CD4-positive, alpha-beta T cell treated with Interleukin-15 for 4 hours (primary cell): ENCODE data around the gene PPDPF.
"Not testable (repeated sequence)": the region's sequence is repeated elsewhere in the genome, so short reads cannot be mapped to it uniquely, and the experiment has no call there.

Source experiments
- DNase-seq: peaks from one replicate; pipeline ENCODE4 v3.0.0-alpha.2; 2020; ENCODE audit warnings: low spot score

The PPDPF gene

DNA sequence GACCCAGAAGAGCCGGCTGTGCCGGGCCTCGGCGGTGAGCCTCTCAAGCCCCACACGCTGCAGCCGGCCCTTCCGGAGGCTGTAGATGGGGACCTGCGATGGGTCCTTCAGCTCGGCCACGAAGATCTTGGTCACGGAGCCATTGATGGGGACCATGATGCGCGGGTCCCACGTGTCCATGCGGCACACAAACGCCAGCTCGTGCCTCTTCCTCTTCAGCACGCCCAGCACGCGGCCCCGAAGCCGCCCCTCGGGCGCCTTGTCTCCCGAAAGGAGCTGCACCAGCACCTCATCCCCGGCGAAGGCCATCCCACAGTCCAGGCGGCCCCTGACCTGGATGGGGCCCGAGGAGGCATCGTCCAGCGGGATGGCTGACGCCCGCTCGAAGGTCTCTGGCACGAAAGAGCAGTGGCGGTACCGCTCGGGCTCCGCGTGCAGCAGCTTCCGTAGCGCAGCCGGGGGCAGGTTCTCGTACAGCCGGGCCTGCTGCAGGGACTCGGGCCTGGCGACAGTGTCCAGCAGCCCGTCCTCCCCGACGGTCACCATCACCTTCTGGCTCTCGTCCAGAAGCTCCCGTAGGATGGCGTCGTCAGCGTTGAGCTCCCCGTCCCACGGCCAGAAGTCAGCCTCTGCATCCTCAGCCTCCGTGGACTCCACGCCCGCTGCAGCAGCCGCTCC, 44.6 kb downstream of the PPDPF start:
- no peak for DNase-seq

GRCh38 chr20:63565699-63566335, 45.3 kb downstream of the PPDPF start:
- no peak for DNase-seq

DNA sequence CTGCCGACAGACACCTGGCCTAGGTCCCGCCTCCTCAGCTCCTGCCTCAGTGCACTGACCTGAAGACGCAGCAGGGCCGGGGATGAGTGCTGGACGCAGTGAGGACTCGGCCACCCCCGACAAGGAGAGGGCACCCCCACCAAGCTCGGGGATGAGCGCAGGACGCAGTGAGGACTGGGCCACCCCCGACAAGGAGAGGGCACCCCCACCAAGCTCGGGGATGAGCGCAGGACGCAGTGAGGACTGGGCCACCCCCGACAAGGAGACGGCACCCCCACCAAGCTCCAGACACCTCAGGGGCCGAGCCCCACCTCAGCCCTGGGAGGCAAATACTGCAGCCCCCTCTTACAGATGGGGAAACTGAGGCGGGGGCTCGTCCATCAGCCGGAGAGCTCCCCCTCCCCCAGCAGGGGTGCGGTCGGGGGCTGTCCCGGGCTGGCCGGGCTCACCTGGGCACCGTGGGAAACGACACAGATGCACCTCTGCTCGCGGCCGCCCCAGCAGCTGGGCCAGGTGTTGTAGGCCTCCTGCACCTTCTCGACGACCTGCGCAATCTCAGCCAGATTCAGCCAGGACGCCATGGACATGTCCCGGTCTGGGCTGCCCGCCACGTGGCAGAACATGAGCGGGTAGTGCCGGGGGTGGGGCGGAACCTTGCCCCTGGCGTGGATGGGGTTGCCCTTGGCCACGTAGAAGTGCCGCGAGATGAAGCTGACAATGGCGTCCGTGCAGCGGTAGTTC, 46.0 kb downstream of the PPDPF start:
- DNase-seq, result no peak

- DNase-seq, result no peak
Observed at GRCh38 chr20:63567136-63567385, 46.5 kb downstream of the PPDPF start.

DNA sequence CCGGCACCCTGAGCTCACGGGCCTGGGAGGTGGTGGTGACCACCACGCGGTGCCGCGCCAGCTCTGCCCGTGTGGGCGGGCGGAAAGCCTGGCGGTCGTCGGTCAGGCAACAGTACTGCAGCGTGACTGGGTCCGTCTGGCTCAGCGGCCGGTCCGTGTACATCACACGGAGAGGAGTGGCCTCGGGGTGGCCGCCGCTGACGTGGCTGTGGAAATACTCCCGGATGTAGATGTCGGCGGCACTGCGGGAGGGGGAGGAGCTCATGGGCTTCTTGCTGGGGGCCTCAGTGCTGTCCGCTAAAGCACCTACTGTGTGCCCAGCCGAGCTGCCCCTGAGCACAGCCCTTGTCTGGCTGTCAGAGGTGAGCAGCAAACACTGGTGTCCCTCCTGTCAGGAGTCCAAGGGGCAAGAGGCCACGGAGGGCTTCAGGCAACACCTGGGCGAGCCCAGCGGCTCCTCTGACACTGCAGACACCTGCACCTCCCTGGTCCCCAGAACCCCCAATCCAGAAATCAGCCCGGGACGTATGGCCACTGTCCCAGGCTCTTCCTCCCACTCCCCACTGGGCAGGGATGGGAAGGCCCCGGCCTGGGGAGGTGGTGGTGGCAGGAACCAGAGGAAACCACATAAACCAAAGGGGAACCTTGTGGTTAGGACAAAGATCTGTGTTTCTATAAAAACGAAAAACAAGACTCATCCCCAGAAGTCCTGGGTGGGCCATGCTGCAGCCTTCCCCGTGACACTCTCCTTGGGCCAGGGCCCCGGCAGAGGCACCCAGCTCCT, 47.0 kb downstream of the PPDPF start:
- peak; percentile 53 for DNase-seq

GRCh38 chr20:63568170-63568981, 47.8 kb downstream of the PPDPF start:
- no peak for DNase-seq

DNA sequence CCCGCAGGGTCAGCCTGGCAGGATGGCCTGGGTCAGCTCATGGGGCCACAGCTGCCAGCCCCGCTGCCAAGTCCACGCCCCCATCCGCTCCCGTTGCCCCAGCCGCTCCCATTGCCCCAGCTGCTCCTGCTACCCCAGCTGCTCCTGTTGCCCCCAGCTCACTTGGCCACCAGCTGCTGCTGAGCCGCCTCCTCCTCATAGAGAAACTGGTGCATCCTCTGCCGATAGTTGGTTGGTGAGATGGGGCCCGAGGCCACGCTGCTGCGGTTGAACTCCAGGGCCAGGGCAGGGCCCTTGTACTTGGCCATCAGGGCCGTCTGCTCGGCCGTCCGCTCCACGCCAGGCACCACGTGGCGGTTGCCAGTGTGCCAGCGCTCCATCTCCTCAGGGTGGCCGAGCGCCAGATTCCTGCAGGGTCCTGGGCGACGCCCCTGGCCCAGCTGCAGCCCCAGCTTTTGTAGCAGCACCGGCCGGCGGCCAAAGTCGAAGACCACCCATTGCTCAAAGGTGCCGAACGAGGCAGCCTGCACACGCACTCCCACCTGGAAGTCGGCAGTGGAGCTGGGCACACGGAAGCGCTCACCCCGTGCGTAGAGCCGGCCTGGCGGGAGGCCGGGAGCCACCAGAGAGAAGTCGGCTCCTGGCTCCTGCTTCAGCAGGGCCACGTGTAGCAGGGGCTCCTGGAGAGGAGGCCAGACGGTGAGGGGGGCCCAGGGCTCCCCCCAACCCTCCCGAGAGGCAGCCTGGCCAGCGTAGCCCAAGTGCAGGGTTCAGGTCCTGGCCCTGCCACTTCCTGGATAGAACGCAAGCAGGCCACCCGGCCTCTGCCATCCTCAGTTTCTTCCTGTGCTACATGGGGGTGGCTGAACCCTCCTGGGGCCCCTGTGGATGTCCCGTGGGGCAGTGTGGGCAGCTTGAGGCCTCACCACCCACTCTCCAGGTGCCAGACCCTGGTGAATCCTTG, 48.7 kb downstream of the PPDPF start:
- no peak for DNase-seq

- DNase-seq, result no peak
Observed at GRCh38 chr20:63570281-63571086, 49.9 kb downstream of the PPDPF start.

DNA sequence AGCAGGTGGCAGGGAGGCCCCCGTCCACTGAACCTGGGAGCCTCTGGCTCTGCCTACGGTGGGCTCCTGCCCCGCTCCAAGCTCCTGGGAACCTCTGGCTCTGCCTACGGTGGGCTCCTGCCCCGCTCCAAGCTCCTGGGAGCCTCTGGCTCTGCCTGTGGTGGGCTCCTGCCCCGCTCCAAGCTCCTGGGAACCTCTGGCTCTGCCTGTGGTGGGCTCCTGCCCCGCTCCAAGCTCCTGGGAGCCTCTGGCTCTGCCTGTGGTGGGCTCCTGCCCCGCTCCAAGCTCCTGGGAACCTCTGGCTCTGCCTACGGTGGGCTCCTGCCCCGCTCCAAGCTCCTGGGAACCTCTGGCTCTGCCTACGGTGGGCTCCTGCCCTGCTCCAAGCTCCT, 50.5 kb downstream of the PPDPF start:
- DNase-seq, result not testable (repeated sequence)
